ENCODE data around the gene UCMA.

DNA sequence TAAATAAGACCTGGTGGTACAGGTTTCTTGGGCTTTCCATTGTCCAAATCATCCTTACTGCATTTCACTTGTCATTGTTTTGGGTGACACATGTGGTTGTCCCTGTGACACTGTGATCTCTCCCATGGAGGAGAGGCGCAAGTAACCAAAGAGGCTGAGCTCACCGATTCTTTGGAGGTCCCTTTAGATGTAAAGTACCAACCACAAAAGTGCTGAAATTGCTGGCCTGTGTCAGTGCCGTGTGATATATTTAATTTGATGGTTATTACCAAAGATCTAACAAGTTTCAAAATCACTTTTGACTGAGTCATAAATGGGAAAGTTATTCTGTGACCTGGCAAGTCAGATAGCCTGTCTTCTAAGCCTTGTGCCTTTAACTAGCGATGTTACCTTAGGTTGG lies 53.4 kb downstream of the UCMA start:
- TF ChIP-seq, protein P1, sequence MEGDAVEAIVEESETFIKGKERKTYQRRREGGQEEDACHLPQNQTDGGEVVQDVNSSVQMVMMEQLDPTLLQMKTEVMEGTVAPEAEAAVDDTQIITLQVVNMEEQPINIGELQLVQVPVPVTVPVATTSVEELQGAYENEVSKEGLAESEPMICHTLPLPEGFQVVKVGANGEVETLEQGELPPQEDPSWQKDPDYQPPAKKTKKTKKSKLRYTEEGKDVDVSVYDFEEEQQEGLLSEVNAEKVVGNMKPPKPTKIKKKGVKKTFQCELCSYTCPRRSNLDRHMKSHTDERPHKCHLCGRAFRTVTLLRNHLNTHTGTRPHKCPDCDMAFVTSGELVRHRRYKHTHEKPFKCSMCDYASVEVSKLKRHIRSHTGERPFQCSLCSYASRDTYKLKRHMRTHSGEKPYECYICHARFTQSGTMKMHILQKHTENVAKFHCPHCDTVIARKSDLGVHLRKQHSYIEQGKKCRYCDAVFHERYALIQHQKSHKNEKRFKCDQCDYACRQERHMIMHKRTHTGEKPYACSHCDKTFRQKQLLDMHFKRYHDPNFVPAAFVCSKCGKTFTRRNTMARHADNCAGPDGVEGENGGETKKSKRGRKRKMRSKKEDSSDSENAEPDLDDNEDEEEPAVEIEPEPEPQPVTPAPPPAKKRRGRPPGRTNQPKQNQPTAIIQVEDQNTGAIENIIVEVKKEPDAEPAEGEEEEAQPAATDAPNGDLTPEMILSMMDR (IDR thresholded peaks at IDR 0.05 in 4 of 5, conservative IDR thresholded peaks at IDR 0.05 in 1 of 5), result no peak
- no peak for TF ChIP-seq POLR2A (IDR thresholded peaks at IDR 0.05)
